ENCODE data around the gene LCAT.

GRCh38 chr16:67982011-67982696 lies 38.2 kb upstream of the LCAT start:
- TF ChIP-seq CTCF (IDR thresholded peaks at IDR 0.05) (no peak), POLR2A (IDR thresholded peaks at IDR 0.05) (no peak), EP300 (IDR thresholded peaks at IDR 0.05) (no peak)

Measured in tibial nerve (tissue), 4 donors.